Mesenchymal stem cell (in vitro differentiated cells and primary cell): ENCODE data around the gene PTPRN2.

Source experiments
- DNase-seq: peaks from one replicate; pipeline ENCODE4 v3.0.0-alpha.2; 2013
- H2AFZ ChIP-seq: one replicate; pipeline ENCODE4 v1.6.1; 2013; ENCODE audit warnings: low read depth, mild to moderate bottlenecking, control low read depth, inconsistent platforms, low read length, moderate library complexity
- H2AK5ac ChIP-seq: 2 replicates; pipeline ENCODE4 v1.6.1; 2013; ENCODE audit warnings: low read length, moderate library complexity, mild to moderate bottlenecking, inconsistent platforms; ENCODE audit not compliant: severe bottlenecking
- H2BK120ac ChIP-seq: one replicate; pipeline ENCODE4 v1.6.1; 2013; ENCODE audit warnings: low read depth, mild to moderate bottlenecking, inconsistent platforms, low read length, moderate library complexity
- H2BK12ac ChIP-seq, 2 experiments: one replicate each; pipeline ENCODE4 v1.6.1; 2013; ENCODE audit warnings: inconsistent platforms in 2 of 2, low read length in 2 of 2, mild to moderate bottlenecking in 2 of 2, moderate library complexity in 2 of 2, control low read depth in 1 of 2
- H2BK15ac ChIP-seq: one replicate; pipeline ENCODE4 v1.6.1; 2013; ENCODE audit warnings: mild to moderate bottlenecking, low read depth, inconsistent platforms; ENCODE audit not compliant: poor library complexity, severe bottlenecking
- H2BK5ac ChIP-seq: 2 replicates; pipeline ENCODE4 v1.6.1; 2013; ENCODE audit warnings: low read depth, mild to moderate bottlenecking, low read length, control low read depth, inconsistent platforms; ENCODE audit not compliant: poor library complexity, severe bottlenecking
- H3K14ac ChIP-seq, 2 experiments: one replicate each; pipeline ENCODE4 v1.6.1; 2013; ENCODE audit warnings: inconsistent platforms in 2 of 2, low read length in 2 of 2, control low read depth in 1 of 2, mild to moderate bottlenecking in 1 of 2, moderate library complexity in 1 of 2
- H3K18ac ChIP-seq, 2 experiments: one replicate each; pipeline ENCODE4 v1.6.1; 2013; ENCODE audit warnings: inconsistent platforms in 2 of 2, low read length in 2 of 2, control low read depth in 1 of 2, low read depth in 1 of 2, mild to moderate bottlenecking in 1 of 2
- H3K23ac ChIP-seq, 2 experiments: one replicate each; pipeline ENCODE4 v1.6.1; 2013; ENCODE audit warnings: inconsistent platforms in 2 of 2, low read length in 2 of 2, mild to moderate bottlenecking in 2 of 2, moderate library complexity in 2 of 2, control low read depth in 1 of 2
- H3K27ac ChIP-seq: 2 replicates; pipeline ENCODE4 v1.5.1; 2013; ENCODE audit warnings: mild to moderate bottlenecking, moderate library complexity, low read length, control low read depth, inconsistent platforms; ENCODE audit not compliant: poor library complexity, severe bottlenecking
- H3K27me3 ChIP-seq, 2 experiments: 2 replicates each; pipeline versions ENCODE4 v1.6.1 to v1.7.0; 2013; ENCODE audit warnings: low read length in 2 of 2, mild to moderate bottlenecking in 2 of 2, moderate library complexity in 2 of 2, control low read depth in 1 of 2, inconsistent platforms in 1 of 2; ENCODE audit not compliant: control insufficient read depth in 1 of 2, insufficient read depth in 1 of 2
- H3K36me3 ChIP-seq, 2 experiments: 2 replicates each; pipeline versions ENCODE4 v1.6.1 to v1.7.0; 2013; ENCODE audit warnings: low read length in 2 of 2, control low read depth in 1 of 2, inconsistent platforms in 1 of 2, low read depth in 1 of 2, mild to moderate bottlenecking in 1 of 2; ENCODE audit not compliant: insufficient read depth in 2 of 2, control insufficient read depth in 1 of 2
- H3K4ac ChIP-seq, 2 experiments: one replicate each; pipeline ENCODE4 v1.6.1; 2013; ENCODE audit warnings: inconsistent platforms in 2 of 2, low read length in 2 of 2, mild to moderate bottlenecking in 2 of 2, moderate library complexity in 2 of 2, control low read depth in 1 of 2, low read depth in 1 of 2
- H3K4me1 ChIP-seq: 2 replicates; pipeline ENCODE4 v1.6.1; 2013; ENCODE audit warnings: low read depth, low read length, control low read depth; ENCODE audit not compliant: control insufficient read depth, insufficient read depth
- H3K4me2 ChIP-seq: 2 replicates; pipeline ENCODE4 v1.6.1; 2013; ENCODE audit warnings: low read length, mild to moderate bottlenecking, inconsistent platforms; ENCODE audit not compliant: poor library complexity, severe bottlenecking
- H3K4me3 ChIP-seq, 2 experiments: 2 replicates each; pipeline versions ENCODE4 v1.5.1 to v1.7.0; 2013; ENCODE audit warnings: low read length in 2 of 2, mild to moderate bottlenecking in 2 of 2, control low read depth in 1 of 2, low read depth in 1 of 2; ENCODE audit not compliant: insufficient read depth in 1 of 2
- H3K79me1 ChIP-seq: replicated peaks from 2 replicates; pipeline ENCODE4 v1.6.1; 2013; ENCODE audit warnings: mild to moderate bottlenecking, control low read depth, low read length, inconsistent platforms; ENCODE audit not compliant: poor library complexity, severe bottlenecking
- H3K9ac ChIP-seq: 2 replicates; pipeline ENCODE4 v1.7.0; 2013; ENCODE audit warnings: mild to moderate bottlenecking, low read length, moderate library complexity
- H3K9me3 ChIP-seq: 2 replicates; pipeline ENCODE4 v1.7.0; 2013; ENCODE audit warnings: mild to moderate bottlenecking, low read length; ENCODE audit not compliant: control insufficient read depth
- H4K8ac ChIP-seq: one replicate; pipeline ENCODE4 v1.6.1; 2013; ENCODE audit warnings: inconsistent platforms, mild to moderate bottlenecking, low read length, moderate library complexity
- H4K91ac ChIP-seq: one replicate; pipeline ENCODE4 v1.6.1; 2013; ENCODE audit warnings: mild to moderate bottlenecking, low read length, inconsistent platforms
- WGBS: methylation state at CpG from one replicate; pipeline ENCODE4 v1.1.7; 2013; ENCODE audit warnings: mixed read lengths; 5-methylcytosine and 5-hydroxymethylcytosine counted together

PTPRN2 gene

DNA sequence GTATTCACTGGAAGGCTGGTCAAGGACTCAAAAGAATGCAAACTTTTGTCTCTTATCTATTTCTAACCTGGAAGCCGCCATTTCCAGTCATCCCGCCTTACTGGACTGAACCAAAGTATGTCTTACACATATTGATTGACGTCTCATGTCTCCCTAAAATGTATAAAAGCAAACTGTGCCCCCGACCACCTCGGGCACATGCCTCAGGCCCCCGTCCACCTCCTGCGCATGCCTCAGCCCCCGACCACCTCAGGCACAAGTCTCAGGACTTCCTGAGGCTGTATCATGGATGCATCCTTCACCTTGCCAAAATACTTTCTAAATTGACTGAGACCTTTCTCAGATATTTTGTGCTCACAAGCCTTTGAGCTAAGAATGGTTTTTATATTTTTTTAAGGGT is 148.6 kb downstream of the PTPRN2 start:
- Histone ChIP-seq H2BK15ac (no peak overlapping the region), H3K4me2 (no peak overlapping the region), H3K23ac (no peak overlapping the region), H3K14ac (no peak overlapping the region), H4K91ac (no peak overlapping the region), H3K36me3 (no peaks in the 10 kb centered on the region), H3K79me1 (no peaks in the 10 kb centered on the region), H3K4me1 (no peaks in the 10 kb centered on the region), H2AFZ (no peak overlapping the region), H2BK12ac (no peak overlapping the region), H3K9ac (no peak overlapping the region), H4K8ac (no peak overlapping the region), H3K18ac (no peak overlapping the region), H2BK120ac (no peak overlapping the region), H2BK5ac (no peak overlapping the region), H3K27me3 (no peaks in the 10 kb centered on the region), H3K4me3 (no peak overlapping the region), H3K27ac (no peak overlapping the region), H3K4ac (no peak overlapping the region), H2AK5ac (no peak overlapping the region), H3K9me3 (no peaks in the 10 kb centered on the region)
- WGBS = 48% methylated on average over 8 of the region's 8 CpGs
- no peak for DNase-seq

DNA sequence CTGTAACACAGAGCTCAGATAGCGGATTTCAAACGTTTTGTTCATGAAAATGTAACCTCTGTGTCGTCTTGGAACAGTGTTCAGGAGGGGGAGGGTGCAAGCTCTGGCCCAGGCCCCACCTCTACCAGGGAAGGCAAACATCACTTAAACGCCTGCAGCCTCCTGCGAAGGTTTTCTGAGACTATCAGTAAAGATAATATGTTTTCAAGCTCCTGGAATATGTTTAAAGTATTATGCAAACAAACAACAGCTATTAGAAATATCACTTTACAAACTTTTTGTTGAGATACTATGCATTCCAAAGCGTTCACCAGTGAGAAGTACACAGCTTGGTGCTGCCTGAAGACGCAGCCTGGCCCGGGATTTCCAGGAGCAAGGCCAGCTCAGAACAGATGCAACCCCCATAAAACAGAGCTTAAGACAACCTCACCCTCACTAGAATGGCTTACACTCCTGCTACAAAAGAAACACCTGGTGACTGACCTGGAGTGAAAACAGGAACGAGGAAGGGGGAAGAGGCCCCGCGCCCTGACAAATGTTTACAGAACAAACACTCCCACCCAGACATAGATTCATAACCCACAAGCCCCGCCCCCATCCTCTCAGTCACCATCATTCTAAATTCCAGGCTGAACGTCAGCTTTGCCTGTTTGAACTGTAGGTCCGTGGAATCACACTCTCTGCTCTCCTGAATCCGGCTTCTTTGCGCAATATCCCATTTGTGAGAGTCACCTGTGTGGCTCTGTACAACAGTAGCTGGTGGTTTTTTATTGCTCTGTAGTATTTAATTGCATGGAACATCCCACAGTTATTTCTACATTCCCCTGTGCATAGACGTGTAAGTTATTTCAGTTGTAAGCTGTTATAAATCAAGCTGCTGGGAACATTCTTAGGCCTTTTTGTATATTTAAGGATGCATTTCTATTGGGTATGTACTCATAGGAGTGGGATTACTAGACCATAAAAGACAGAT is 155.0 kb downstream of the PTPRN2 start:
- Histone ChIP-seq H3K27ac (no peak overlapping the region), H2BK15ac (no peak overlapping the region), H3K27me3 (no peaks in the 10 kb centered on the region), H3K9me3 (no peaks in the 10 kb centered on the region), H3K4me1 (no peaks in the 10 kb centered on the region), H3K4me3 (peak overlapping the region; percentile 8 to 20), H3K4me2 (no peak overlapping the region), H2BK5ac (no peak overlapping the region), H2AK5ac (no peak overlapping the region), H3K4ac (no peak overlapping the region), H3K9ac (peak overlapping the region; percentile 57), H3K14ac (no peak overlapping the region), H2BK12ac (no peak overlapping the region), H3K36me3 (no peaks in the 10 kb centered on the region), H4K8ac (no peak overlapping the region), H3K23ac (no peak overlapping the region), H3K18ac (no peak overlapping the region), H4K91ac (no peak overlapping the region), H3K79me1 (no peaks in the 10 kb centered on the region), H2AFZ (no peak overlapping the region), H2BK120ac (no peak overlapping the region)
- 46% methylated on average over 11 of the region's 17 CpGs for WGBS
- DNase-seq = peak; percentile 19

- no peak overlapping the region for H2AFZ ChIP-seq
- H3K4ac ChIP-seq = no peak overlapping the region
- no peak overlapping the region for H3K18ac ChIP-seq
- H3K9me3 ChIP-seq = no peaks in the 10 kb centered on the region
- no peaks in the 10 kb centered on the region for H3K27me3 ChIP-seq
- no peak overlapping the region for H2AK5ac ChIP-seq
- H2BK120ac ChIP-seq = no peak overlapping the region
- H3K27ac ChIP-seq = no peak overlapping the region
- H3K14ac ChIP-seq = no peak overlapping the region
- H3K9ac ChIP-seq = peak overlapping the region; percentile 57
- H3K4me3 ChIP-seq = peak overlapping the region in 1 of 2 experiments; percentile 8
- peak; percentile 71 for DNase-seq
- no peaks in the 10 kb centered on the region for H3K4me1 ChIP-seq
- H3K36me3 ChIP-seq = no peaks in the 10 kb centered on the region
- no peak overlapping the region for H4K91ac ChIP-seq
- H2BK5ac ChIP-seq = no peak overlapping the region
- WGBS = 70% methylated on average over 14 of the region's 14 CpGs
- H2BK15ac ChIP-seq = no peak overlapping the region
- H3K79me1 ChIP-seq = no peaks in the 10 kb centered on the region
- no peak overlapping the region for H3K4me2 ChIP-seq
- no peak overlapping the region for H2BK12ac ChIP-seq
- no peak overlapping the region for H3K23ac ChIP-seq
- H4K8ac ChIP-seq = no peak overlapping the region
These were observed 155.7 kb downstream of the PTPRN2 start for GRCh38 chr7:158431941-158432347.

GRCh38 chr7:158431055-158431940 is 156.3 kb downstream of the PTPRN2 start:
- peak overlapping the region; percentile 53 for H4K91ac ChIP-seq
- no peaks in the 10 kb centered on the region for H3K9me3 ChIP-seq
- H2BK15ac ChIP-seq = no peak overlapping the region
- no peak overlapping the region for H2AK5ac ChIP-seq
- H3K9ac ChIP-seq = no peak overlapping the region
- no peak overlapping the region for H2BK120ac ChIP-seq
- H4K8ac ChIP-seq = no peak overlapping the region
- H2BK5ac ChIP-seq = no peak overlapping the region
- H3K27ac ChIP-seq = no peak overlapping the region
- H3K36me3 ChIP-seq = no peaks in the 10 kb centered on the region
- H3K27me3 ChIP-seq = no peaks in the 10 kb centered on the region
- no peak overlapping the region for H3K4ac ChIP-seq
- no peak overlapping the region for H3K18ac ChIP-seq
- H2BK12ac ChIP-seq = no peak overlapping the region
- peak overlapping the region in 1 of 2 experiments; percentile 8 for H3K4me3 ChIP-seq
- no peak overlapping the region for H3K14ac ChIP-seq
- no peak overlapping the region for H3K23ac ChIP-seq
- WGBS = 79% methylated on average over 12 of the region's 12 CpGs
- H3K4me2 ChIP-seq = no peak overlapping the region
- no peak for DNase-seq
- H3K79me1 ChIP-seq = no peaks in the 10 kb centered on the region
- H3K4me1 ChIP-seq = no peaks in the 10 kb centered on the region
- no peak overlapping the region for H2AFZ ChIP-seq
